ENCODE data around the gene RAB6B.

The RAB6B gene

DNA sequence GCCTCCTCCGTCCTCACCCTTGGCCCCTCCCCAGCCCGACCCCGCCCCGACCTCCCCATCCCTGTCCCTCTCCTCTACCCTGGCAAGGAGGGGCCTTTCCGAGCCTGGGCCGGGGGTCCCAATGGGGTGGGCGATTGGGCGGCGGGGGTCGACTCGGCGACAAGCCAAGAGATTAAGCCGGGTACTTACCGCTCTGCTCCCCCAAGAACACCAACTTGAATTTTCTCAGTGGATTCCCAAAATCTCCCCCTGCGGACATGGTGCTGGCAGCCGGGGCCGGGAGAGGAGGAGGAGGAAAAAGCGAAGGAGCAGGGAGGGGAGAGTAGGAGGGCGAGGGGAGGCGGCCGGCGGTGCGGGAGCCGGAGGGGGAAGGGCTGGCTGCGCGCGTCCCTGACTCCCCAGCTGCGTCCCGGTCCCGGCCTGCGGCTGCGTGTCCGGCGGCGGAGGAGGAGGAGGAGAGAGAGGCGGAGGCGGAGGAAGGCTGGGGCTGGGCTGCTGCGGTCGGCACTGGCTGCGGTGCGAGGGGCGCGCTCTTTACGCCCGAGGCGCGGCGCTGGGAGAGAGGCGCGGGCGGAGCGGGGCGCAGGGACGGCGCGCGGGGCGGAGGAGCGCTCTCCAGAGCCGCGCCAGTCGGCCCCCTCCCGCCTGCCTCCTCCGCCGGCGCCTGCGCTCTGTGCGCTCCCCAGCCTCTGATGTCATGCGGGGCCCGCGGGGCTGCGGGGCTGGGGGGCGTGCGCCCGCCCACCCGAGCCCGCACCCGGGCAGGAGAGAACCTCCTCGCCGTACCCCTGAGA lies at the start of gene RAB6B:
Gene RAB6B (minus strand): TSS at position 675 of the 794 bp plus-strand sequence. CDS start 416 bp downstream, at position 259.
- DNase-seq, result peak; percentile 33

DNA sequence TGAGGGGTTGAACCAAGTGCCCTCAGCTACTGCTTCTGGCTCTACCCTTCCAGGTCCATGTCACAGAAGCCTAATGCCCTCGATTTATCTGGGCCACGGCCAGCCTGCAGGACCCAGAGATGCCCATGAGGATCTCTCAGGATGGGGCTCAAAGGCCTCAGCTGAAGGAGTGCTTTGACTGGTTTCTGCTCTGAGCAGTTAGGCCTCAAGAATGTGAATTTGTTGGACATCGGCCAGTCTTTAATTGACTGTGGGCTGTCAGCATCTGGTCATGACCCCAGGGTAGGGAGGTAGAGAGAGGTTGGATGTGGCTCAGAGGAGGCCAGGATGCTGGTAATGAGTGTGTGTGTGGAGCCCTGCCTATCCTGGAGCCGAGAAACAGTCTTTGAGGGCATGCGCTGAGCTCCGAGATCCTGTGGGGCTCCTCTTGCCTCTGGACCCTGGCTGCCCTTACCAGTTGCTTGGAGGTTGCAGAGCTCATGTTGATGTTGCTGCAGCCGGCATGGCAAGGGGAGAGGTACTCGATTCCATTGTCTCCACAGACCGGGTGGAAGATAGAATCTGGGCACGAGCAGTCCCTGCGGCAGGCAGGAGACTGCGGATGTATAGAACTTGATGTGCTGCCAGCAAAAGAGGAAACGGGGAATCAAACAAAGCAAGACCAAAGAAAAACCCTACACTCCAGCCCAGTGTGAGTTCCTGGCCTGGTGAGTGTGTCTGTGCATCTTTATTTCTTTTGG lies 49.1 kb upstream of the RAB6B start:
- no peak for DNase-seq

DNA sequence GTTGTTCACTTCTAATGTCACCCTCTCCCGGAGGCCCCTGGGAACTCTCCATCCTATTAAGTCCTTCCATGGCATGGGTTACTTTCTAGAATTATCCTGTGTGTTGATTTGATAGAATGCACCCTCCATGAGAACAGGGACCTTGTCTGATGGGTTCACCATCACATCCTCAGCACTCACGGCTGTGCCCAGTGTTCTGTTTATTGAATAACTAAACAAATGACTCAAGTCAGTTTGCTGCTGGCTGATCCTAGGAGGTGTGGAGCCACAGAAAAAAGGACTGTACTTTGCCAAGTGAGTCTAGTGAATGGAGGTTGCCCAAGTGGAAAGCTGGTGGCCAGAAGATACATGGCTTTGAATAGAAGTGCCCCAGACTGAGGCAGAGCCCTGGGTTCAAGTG lies 48.5 kb upstream of the RAB6B start:
- DNase-seq, result no peak

DNA sequence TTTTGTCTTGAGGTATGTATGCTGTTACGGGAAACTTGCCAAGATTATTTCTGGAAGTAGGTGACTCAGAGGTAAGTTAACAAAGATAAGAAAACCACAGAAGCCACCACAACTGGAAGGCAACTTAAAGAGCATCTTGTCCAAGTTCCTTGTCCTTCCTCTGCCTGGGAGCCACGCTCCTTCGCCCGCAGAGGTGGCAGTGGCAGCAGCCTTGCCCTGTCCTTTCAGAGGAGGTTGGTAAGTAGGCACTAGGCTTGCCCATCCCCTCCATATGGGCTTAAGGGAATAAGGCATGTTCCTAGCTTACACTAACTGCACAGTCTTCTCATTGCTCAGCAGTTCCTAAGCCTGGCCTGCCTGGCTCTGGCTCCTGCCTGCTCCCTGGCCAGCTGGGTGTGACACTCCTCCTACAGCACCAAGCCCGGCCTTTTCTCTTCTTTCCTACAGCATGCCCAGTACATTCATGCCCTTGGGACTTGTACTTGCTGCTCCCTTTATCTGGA lies 48.0 kb upstream of the RAB6B start:
- DNase-seq, result no peak

DNA sequence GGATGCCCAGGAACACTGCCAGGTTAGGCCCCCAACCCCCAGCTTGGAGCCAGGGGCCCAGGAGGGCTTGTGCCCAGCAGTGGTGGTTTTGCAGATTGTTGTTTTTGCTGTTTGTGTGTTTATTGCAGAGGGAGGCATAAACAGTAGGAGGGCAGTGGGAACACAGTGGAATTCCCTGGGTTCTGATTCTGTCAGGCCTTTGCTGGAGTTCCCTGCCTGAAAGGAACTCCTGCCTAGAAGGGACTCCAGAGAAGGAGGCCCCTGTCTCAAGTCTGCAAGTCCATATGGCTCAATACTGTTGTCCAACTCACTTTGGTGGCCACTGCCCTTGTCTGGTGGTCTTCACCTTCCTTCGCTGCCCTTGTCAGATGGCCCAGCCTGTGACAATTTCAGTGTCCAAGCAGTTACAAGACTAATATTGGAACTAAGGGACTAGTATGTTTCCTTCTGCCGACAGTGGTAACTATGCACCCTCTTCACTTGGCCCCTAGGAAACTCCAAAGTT lies 47.4 kb upstream of the RAB6B start:
- DNase-seq, result no peak

DNA sequence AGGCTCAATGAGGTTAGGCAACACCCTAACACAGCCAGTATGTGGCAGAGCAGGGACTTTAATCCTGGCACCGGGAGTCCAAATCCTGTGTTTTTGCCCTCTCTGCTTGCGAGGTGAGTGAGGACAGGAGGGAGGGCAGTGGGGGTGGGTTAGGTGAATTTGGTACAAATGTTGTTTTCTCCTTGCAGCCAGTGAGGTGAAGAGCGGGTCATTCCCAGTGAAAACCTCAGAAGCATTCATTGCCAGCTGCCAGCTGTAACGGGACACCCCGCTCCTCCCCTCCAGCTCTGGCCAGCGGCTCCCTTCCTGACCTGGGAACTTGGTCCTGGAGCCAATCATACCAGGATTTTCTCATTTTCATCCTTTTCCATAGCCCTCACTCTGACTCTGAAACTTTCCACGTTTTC lies 45.7 kb upstream of the RAB6B start:
- DNase-seq, result no peak

DNA sequence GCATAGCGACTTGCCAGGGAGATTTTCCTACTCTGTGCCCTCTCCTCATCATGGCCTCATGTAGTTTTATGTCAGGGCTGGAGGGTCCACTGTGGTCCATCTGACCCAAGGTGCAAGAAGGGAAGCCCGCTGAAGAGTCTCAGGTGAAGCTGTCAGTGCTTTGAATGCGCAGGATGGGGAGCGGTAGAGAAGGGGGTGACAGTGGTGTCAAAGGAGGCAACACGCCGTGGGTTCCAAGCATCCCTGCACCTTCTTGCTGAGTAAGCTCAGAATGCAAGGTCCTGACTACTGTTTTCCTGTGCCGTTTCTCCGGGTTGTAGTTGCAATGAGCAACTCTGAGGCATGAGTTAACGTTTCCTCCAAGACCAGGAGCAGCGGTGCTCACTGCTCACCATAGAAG lies 44.9 kb upstream of the RAB6B start:
- DNase-seq, result no peak

DNA sequence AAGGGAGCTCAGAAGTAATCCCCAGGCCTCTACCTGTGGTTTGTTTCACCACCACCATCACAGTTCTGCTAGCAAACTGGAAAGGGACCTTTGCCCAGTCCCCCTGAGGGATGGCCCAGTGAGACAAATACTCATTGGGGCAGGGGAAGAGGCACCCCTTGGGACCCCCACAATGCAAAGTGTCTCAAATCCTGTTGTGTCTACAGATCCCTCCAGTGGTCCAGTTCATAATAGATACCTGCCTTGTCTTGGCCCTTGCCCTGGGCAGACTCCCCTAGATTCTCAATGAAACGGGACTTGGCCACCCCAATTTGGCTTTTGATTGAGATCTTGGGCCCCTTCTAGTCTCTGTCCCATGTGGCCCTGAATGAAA lies 43.8 kb upstream of the RAB6B start:
- DNase-seq, result no peak

DNA sequence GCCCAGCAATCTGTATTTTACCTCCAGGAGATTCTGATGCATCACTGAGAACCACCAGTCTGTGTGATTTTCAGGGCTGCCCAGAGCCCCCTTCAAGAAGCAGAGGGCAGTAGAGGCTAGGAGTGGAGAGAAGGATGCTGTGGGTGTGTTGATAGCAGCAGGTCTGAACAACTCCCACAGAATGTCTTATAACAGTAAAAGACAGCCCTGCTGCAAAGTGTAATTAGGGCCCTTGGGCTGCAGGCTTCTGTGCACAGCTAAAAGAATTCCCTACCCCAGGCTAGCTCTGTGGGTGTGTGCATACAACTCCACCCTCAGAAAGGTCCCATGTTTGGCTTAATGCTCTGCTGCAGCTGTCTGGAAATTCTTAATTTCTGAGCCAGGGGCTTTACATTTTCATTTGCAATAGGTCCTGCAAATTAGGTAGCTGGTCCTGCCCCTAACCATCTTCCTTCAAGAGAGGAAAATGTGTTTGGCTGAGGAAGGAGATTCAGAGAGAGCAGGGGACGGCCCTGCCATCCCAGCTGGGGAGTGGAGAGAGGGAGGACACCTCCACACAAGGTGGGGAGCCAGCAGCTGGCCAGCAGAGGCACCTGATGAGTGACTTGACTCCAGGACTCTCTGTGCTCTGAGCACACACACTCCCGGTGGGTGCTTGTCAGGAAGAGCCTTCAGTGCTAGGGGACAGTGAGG lies 43.2 kb upstream of the RAB6B start:
- DNase-seq, result no peak

DNA sequence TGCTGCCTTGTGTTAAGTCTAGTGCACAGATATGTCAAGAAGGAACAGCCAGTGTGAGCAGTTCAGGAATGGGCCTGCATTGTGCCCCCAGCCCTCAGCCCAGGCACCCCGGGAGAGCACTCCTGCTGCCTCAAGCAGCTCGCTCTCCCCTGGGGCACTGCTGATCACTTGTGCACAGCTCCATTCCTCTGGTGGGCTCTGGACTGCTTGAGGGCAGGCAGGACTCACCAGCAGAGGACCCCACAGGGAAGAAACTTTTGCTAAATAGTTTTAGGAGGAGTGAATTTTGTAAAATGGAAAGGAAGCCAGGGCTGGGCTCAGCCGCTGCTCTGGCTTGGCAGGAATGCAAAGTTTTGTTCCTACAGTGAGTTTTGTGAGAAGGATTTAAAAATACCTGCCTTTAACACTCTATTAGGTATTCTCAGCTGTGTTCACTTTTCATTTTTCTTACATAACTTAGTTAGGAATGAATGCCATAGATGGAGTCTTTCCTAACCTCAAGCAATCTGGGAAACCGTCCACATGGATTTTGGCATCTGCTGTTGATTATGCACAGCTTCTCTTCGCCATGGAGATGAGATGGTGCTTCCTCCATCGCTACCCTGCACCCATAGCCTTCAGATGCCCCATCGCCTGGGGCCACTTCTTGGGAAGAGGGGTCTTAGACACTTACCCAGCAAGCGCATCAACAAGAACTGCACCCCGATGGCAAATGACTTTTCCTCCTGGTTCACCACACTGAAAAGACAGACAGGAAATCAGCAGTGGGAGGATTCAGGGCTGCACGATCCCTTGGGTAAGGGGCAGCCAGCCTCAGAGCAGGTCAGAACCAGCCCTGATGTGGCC lies 42.3 kb upstream of the RAB6B start:
- no peak for DNase-seq

DNA sequence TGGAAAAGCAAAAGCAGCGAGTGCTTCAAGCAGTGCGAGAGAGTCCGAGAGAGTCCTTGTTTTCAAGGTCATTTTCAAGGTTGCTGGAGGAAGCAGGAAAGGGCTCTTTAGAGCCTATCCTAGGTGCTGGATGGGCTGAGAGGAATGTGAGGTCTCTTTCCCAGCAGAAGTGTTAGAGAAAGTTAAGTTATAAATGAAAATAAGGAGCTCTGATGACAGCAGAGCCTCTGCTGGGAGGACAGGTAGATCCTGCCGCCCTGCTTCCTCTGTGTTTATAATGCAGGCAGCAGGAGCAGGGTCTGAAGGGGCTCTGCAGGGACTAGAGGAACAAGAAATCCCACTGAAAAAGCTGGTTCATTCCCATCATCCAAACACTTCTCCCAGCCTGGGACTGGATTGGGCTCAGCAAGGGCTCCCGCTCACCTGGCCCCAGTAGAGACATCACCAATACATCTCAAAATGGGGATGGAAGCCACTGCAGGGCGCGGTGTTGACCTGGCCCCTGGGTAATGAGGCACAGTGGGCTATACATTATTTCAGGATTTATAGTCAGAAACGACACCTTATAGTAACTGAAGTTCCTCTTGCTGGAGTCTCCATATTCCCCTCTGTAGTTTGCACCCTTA lies 41.5 kb upstream of the RAB6B start:
- DNase-seq, result no peak

DNA sequence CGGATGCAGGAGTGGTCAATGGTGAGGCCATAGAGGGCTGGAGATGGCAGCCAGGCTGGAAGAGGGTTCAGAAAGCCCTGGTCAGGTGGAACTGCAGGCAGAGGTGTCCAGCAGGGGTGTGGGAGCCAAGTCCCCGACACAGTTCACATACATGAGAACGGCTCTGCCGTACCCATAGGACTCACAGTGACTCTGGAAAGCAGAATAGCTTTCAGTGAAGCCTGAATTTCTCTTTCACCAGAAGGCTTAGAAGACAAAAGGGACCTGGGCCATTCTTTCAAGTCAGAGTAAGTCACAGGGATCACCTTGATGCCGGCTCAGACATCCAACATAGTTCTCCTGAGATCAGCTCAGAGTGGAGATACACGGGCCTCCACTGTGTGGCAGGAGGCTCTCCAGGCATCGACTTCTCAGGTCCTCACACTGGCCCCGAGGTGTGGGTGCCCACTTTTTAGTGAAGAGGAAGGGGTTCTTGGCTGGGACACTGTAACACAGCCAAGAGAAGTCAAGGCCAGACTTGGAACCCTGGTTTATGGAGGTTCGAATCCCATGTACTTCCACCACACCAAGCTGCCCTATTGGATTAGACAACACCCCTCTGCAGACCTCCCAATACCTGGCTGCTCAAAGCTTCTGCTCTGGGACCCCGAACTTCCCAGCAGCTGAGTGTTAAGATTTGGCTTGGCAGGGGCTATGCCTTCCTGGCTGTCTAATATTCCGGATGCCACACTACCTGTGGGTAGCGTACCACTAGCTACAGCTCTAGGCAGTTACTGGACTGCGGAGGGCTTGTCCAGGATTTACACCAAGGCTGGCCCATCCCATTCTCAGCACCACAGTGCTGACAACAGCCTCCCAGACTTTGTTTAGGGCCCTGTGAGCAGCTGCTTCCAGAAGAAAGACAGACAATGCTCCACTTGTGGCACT lies 40.4 kb upstream of the RAB6B start:
- no peak for DNase-seq

DNA sequence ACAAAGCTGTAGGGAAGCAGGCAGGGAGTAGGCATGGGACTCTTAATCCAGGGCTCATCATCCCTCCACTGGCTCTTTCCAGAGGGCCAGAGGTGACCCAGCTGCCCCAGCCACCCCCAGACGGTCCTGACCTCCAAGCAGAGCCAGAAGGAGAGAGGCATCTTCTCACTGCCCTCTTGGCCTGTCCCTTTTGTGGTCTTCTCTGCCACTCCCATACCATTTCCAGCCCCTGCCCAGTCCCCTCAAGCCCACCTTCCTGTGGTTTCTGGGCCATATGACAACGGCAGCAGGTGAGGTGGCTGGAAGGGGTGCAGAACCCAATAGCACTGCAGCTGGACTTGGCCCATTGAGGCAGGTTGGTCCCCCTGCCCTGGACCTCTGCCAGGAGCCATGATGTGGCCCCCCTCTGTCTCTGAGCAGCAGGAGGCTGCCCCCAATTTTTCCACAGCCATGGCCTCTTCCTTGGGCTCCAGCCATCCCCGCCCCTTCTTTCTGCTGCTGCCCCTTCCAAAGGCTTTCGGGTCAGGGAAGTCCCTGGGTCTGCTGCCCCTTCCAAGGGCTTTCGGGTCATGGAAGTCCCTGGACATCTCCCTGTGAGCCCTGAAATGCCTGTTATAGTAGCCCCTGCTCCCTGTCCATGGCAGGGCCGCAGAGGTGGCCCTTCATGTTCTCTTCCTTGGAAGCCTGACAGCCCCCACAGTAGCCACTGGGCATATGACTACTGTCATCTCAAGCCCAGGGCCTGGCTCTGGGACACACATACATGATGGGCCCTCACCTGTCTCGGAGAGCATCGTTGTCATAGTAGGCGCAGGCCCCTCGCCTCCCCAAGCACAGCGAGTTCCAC lies 39.5 kb upstream of the RAB6B start:
- no peak for DNase-seq

DNA sequence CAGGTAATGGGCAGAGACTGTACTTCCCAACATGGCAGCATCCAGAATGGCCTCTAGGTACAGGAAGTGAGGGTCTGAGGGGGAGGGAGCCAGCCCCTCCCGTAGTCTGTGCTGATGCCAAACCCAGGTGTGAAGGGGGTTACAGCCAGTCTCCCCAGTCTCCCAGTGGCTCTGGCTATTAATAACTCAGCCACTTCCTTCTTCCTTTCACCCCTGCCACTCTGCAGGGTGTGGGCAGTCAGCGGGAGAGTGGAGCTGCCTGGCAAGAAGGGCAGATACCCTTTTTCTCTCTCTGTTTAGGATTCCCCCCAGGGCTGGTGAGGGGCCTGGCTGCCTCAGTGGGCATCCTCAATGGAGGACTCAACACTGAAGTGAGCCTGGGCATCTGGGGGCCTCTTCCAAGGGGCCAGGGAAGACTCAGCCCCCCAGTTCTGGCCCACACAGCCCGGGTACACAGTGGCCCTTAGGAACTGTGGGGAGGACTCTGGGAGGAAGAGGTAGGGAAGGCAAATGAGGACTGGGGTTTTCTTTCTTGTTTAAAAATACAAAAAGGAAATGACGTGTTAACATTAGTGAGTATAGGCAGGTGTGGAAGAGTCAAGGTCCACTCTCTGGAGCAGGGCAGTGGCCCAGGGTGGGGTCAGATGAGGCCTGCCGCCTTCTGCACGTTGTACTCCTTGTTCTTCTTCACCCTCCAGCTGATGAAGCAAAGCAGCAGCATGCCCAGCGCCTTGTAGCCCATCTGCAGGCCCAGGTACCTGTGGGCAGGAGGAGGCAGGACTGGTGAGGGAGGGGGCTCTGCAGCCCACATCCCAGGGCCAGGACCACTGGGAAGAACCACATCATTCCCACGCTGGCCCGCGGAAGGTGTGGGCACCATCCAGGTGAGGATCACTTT lies 38.6 kb upstream of the RAB6B start:
- no peak for DNase-seq

DNA sequence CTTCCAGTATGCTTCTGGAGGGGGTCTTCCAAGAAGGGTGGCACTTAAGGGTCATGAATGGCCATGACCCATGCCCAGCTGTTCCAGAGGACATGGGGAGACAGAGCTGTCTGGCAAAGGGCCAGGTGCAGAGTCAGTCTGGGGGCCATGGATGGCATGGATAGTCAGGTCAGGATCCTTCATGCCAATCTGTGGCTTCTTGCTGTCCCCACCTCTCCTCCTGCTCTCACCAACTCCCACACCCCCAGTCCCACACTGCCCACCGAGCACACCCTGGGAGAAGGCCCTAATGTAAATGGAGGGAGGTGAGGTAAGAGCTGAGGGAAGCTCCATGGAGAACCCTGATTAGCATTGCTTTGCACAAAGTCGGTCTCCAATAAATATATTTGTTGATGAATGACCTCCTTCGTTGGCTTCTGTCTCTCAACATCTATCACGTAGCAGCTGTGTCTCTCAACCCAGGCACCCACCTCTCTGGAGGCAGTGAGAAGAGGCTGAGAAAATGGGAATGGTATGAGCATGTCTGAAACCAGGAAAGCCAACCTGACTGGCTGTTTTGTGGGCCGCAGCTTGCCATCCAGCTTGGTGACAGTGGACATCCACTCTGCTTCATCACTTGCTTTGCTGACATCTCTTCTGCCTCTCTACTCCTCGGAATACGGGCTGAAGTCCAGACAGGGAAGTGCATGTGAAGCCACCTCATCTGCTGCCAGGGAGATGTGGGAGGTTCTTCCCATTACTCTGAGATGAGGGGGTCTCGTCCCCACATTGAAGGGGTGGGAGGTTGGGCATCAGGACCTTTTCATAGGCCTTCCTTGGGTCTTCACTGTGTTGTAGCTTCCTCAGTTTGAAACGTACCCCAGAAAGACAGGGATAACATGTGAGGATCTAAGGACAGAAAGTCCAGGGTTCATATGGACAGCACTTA lies 37.7 kb upstream of the RAB6B start:
- DNase-seq, result no peak

DNA sequence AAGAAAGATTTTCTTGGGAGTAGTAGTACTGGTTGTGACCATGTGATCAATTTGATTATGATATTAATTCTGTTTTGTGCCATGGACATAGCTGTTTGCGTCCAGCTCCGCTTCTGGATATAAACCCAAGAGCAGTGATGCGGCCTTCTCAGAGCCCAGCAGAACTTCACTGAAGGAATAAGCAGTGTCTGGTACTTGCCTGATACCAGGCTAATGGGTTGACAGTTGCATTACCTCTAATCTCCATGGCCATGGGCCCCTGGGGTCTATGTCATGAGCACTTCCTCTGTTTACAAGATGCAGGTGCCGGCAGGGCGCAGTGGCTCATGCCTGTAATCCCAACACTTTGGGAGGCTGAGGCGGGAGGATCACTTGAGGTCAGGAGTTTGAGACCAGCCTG lies 36.3 kb upstream of the RAB6B start:
- no peak for DNase-seq

DNA sequence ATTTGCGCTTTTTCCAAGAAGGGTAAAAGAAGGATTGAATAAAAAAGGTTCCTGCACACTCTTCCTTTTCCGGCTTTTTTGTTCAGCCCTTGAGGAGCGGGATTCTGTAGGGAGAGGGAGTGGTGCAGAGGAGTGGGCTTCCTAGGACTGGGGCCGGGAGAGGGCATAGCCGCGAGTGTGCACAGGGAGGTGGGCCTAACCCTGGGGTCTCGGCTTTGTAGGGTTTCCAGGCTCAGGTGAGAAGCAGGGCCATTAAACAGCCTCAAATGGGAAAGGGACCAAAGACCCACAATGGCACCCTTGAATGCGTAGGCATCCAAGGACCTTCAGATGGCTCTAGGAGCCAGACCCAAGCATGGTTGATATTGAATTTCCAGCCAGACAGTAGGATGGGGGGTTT lies 35.4 kb upstream of the RAB6B start:
- DNase-seq, result no peak

All from NCI-H774 (cell line).